IMR-90 (cell line): ENCODE data around the gene GRIN1. TPM values are rescaled to one million over a fixed set of nuclear protein-coding genes. Genes with fewer than 3 reads are reported as not detected.

Source experiments
- CEBPB ChIP-seq: IDR thresholded peaks from 2 replicates; pipeline ENCODE4 v1.6.1; 2012; ENCODE audit warnings: low read depth, low read length, improper control_type of control experiment
- polyA plus RNA-seq, 3 experiments: library from polyadenylated mRNA; depleted of rRNA; stranded (reverse); fragments of >200 nt; gene quantifications; 2 replicates each; pipeline ENCODE4 v1.2.3, GENCODE V29; 2012; ENCODE audit warnings: low replicate concordance in 1 of 3
- total RNA-seq: library from RNA; depleted of rRNA; stranded (reverse); fragments of >200 nt; gene quantifications from 2 replicates; pipeline ENCODE4 v1.2.3, GENCODE V29; 2012
- TF ChIP-seq, protein P1 (sequence below): conservative IDR thresholded peaks from 2 replicates; pipeline ENCODE4 v1.5.1; 2012; ENCODE audit warnings: mild to moderate bottlenecking, low read depth, low read length, improper control_type of control experiment

GRIN1 gene
- total and polyA plus RNA-seq, 2 of the 4 experiments (the other 2 are of a cell fraction): 0.09 TPM; not detected in 1

DNA sequence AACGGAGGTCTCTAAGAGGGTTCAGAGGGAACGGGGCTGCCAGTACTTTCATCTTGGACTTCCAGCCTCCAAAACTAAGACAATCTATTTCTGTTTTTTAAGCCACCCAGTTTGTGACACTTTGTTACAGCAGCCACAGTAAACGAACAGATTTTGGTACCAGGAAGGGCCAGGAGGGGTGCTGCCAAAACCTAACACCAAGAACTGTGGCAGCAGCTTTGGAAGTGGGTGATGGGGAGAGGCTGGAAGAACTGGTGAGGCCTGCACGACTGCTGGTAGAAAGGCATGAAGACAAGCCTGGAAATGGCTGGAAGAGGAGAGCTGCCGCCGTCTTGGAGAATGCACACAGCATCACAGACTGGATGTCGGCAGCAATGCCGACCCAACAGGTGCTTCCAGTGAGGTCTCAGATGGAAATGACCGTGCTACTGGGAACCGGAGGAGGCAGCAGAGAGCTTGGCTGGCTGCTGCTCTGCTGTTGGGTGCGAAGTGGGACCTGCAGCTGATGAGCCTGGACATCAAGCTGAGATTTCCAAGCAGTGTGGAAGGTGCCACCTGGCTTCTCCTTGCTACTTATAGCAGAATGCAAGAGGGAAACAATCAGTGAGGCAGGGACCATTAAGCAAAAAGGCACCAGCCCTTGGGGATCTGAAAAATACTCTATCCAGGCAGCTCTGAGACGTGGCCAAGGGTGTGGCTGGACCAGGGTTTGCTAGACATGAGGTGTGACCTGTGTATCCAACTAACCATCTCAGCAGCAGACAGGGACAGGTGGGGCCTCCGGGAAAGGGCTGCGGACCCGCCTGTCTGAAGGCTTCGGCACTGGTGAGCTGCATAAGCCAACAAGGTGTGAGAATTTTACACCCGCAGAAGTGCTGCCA is 37.6 kb downstream of the GRIN1 start (continued):
- TF ChIP-seq, protein P1, sequence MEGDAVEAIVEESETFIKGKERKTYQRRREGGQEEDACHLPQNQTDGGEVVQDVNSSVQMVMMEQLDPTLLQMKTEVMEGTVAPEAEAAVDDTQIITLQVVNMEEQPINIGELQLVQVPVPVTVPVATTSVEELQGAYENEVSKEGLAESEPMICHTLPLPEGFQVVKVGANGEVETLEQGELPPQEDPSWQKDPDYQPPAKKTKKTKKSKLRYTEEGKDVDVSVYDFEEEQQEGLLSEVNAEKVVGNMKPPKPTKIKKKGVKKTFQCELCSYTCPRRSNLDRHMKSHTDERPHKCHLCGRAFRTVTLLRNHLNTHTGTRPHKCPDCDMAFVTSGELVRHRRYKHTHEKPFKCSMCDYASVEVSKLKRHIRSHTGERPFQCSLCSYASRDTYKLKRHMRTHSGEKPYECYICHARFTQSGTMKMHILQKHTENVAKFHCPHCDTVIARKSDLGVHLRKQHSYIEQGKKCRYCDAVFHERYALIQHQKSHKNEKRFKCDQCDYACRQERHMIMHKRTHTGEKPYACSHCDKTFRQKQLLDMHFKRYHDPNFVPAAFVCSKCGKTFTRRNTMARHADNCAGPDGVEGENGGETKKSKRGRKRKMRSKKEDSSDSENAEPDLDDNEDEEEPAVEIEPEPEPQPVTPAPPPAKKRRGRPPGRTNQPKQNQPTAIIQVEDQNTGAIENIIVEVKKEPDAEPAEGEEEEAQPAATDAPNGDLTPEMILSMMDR: peak; percentile 47
- TF ChIP-seq CEBPB: no peak
